Thyroid gland (tissue), 4 donors: ENCODE results near the gene ANKRD53.

Experiments
- POLR2A ChIP-seq, 2 donors: fragments of 450-650 bp; IDR thresholded peaks; one replicate each; pipeline ENCODE4 v1.6.1; 2017; ENCODE audit warnings: antibody characterized with exemption in 2 of 2, mild to moderate bottlenecking in 2 of 2, moderate library complexity in 1 of 2
- TF ChIP-seq, protein P1 (sequence below), 6 experiments: fragments of 200-600 bp in 3 of 6; fragments of 450-650 bp in 3 of 6; sonication (generic) in 3 of 6; IDR thresholded peaks; one replicate each; pipeline ENCODE4 v1.5.1; 2016 to 2019; ENCODE audit warnings: antibody characterized with exemption in 6 of 6, mild to moderate bottlenecking in 2 of 6, inconsistent platforms in 1 of 6, moderate library complexity in 1 of 6

DNA sequence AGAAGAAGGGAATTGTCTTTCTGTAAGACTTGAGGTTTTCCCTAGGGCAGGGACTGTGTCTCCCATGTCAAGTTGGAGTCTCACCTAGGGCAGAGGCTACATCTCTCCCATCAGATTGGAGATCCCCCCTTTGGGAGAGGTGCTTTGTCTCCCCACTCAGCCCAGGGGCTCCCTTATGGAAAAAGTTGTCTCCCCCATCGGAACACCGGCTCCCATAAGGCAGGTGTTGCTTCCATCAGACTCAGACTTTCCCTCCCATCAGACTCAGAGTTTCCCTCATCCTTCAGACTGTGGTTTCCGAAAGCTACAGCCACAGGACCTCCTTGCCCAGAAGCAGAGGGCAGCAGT lies 5.8 kb downstream of the ANKRD53 start:
- TF ChIP-seq, protein P1, sequence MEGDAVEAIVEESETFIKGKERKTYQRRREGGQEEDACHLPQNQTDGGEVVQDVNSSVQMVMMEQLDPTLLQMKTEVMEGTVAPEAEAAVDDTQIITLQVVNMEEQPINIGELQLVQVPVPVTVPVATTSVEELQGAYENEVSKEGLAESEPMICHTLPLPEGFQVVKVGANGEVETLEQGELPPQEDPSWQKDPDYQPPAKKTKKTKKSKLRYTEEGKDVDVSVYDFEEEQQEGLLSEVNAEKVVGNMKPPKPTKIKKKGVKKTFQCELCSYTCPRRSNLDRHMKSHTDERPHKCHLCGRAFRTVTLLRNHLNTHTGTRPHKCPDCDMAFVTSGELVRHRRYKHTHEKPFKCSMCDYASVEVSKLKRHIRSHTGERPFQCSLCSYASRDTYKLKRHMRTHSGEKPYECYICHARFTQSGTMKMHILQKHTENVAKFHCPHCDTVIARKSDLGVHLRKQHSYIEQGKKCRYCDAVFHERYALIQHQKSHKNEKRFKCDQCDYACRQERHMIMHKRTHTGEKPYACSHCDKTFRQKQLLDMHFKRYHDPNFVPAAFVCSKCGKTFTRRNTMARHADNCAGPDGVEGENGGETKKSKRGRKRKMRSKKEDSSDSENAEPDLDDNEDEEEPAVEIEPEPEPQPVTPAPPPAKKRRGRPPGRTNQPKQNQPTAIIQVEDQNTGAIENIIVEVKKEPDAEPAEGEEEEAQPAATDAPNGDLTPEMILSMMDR (IDR thresholded peaks at IDR 0.05) = no peak
- no peak for TF ChIP-seq POLR2A (IDR thresholded peaks at IDR 0.05)
